CMK (cell line): ENCODE data around the gene TSEN54.

Source experiments
- DNase-seq: peaks from one replicate; pipeline ENCODE4 v3.0.0-alpha.2; 2010; ENCODE audit warnings: low read depth

Gene TSEN54

GRCh38 chr17:75565618-75566017, 49.3 kb downstream of the TSEN54 start:
- DNase-seq: no peak

GRCh38 chr17:75566416-75566815, 50.1 kb downstream of the TSEN54 start:
- DNase-seq: no peak

- no peak for DNase-seq
Measured at GRCh38 chr17:75566834-75567233, 50.5 kb downstream of the TSEN54 start.

DNA sequence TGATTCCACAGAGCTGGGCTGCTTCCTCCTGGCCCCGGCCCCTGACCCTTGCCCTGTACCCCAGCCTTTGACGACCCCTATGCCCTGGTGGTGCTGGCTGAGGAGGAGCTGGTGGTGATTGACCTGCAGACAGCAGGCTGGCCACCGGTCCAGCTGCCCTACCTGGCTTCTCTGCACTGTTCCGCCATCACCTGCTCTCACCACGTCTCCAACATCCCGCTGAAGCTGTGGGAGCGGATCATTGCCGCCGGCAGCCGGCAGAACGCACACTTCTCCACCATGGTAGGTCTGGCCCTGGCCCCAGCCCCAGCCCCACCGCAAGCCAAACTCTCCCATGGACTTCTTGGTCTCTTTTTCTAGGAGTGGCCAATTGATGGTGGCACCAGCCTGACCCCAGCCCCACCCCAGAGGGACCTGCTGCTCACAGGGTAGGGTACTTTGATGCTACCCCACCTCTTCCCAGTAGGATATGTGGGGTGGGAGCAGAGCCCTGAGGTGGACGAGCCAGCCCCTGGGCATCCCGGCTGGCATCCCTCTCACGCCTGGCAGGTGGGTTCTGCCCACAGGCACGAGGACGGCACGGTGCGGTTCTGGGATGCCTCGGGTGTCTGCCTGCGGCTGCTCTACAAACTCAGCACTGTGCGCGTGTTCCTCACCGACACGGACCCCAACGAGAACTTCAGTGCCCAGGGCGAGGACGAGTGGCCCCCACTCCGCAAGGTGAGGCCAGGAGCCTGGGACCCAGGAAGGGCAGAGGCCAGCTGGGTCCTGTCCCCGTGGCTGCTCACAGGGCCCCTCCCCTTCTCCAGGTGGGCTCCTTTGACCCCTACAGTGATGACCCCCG, 52.3 kb downstream of the TSEN54 start:
- DNase-seq: no peak

DNA sequence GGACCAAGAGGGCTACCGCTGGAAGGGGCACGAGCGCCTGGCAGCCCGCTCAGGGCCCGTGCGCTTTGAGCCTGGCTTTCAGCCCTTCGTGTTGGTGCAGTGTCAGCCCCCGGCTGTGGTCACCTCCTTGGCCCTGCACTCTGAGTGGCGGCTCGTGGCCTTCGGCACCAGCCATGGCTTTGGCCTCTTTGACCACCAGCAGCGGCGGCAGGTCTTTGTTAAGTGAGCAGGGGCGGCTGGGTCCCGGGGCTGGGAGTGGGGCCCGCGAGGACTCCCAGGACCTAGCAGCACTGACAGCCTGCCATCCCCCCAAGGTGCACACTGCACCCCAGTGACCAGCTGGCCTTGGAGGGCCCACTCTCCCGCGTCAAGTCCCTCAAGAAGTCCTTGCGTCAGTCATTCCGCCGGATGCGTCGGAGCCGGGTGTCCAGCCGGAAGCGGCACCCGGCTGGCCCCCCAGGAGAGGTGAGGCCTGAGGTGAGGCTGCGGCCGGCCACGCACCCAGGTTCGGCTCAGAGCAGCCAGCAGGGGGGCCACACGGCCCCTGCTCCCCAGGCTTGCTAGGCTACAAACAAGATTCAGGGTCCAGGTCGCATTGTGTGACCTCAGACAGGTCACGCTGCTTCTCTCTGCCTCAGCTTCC, 53.8 kb downstream of the TSEN54 start:
- DNase-seq: no peak

- DNase-seq: no peak
Measured at GRCh38 chr17:75570772-75571171, 54.4 kb downstream of the TSEN54 start.

GRCh38 chr17:75571197-75571884, 55.0 kb downstream of the TSEN54 start:
- peak; percentile 71 for DNase-seq

GRCh38 chr17:75571885-75572215, 55.5 kb downstream of the TSEN54 start:
- DNase-seq: no peak

- DNase-seq: no peak
Measured at GRCh38 chr17:75572713-75573539, 56.6 kb downstream of the TSEN54 start.

GRCh38 chr17:75573540-75573957, 57.2 kb downstream of the TSEN54 start:
- no peak for DNase-seq

DNA sequence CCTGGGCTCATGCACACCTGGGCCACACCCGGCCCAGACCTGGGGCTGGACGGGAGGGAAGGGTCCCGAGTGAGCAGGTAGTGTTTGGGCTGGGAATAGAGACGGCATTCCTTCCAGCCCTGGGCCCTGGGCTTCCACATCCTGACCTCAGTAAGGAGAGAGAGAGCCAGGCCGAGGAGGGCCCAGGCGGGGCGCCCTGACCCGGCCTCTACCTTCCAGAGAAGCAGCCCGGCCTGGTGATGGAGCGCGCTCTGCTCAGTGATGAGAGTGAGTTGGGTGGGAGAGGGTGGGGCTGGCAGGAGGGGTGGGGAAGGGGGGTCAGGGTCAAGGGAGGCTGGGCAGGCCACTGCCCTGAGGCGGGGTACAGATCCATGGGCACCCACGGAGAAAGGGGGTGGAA, 57.7 kb downstream of the TSEN54 start:
- no peak for DNase-seq
